Measurements from ENCODE around the gene HOXA9. TPM values are rescaled to one million over a fixed set of nuclear protein-coding genes. Genes with fewer than 3 reads are reported as not detected.
A peak's percentile ranks its signal among the peaks of the same experiment; 100 is the strongest.

Gene HOXA9
- polyA plus RNA-seq, 1 of the 3 experiments (the other 2 are of a cell fraction) = not detected

DNA sequence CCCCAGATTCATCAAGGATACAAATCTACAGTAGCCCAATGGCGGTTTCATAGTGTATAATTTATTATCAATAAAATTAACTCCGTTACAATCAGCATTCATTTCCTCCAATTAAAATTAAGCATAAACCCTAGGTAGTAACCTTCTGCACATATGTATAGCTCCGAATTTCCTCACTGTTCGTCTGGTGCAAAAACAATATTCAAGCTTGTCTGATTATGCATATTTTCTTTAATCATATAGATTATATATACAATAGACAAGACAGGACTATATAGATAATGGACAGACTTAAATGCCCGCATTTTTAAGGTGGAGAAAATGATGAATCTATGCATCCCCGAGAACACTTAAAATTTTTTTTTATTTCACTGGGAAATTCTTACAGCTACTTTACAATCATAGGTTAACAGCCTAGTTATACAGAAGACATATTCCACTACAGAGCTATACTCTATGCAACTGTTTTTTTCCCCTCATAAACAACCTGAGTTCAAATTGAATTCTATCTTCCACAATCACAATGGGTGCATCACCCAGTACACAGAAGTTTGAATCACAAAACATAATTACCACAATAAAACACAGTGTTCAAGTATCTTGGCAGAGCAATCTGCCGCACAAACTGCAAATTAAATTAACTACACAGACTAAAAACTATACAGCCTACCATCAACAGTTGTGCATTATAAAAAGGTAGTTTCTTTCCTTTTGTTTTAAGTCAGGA lies 2.6 kb downstream of the HOXA9 start:
- H3K9me3 ChIP-seq = no peaks in the 10 kb centered on the region
- no peaks in the 10 kb centered on the region for H3K9me2 ChIP-seq
- H4K20me1 ChIP-seq (ENCODE audit: insufficient read depth) = no peaks in the 10 kb centered on the region
- no peak overlapping the region for H2AFZ ChIP-seq (ENCODE audit: low read depth)
- no peak overlapping the region for H3K27ac ChIP-seq (ENCODE audit: low read depth in 2 of 2, low read length in 1 of 2)
- ChIA-PET POLR2A (no interaction called here), CTCF (interaction anchor here (0.6 to 12.1 kb wide), 18 partner anchors 12 to 1270 kb away, joined by 3 to 270 read pairs (median 6); partner anchors contain the start of genes HOXA10, HOXA3, HOXA5 and HOXA6)
- H3K27me3 ChIP-seq (ENCODE audit: insufficient read depth) = peaks cover 91% of the 10 kb centered on the region
- no peak overlapping the region for H3K9ac ChIP-seq
- no peaks in the 10 kb centered on the region for H3K36me3 ChIP-seq (replicated peaks in 1 of 2; ENCODE audit: control insufficient read depth in 1 of 2, insufficient read depth in 2 of 2, low read length in 1 of 2)
- H3K4me1 ChIP-seq (ENCODE audit: control insufficient read depth in 1 of 2, insufficient read depth in 2 of 2, low read depth in 1 of 2, low read length in 1 of 2) = peaks cover 0 to 8% of the 10 kb centered on the region in 2 experiments; a peak in 1 of 4 replicates
- H3K4me2 ChIP-seq = no peak overlapping the region
- H3F3A ChIP-seq (replicated peaks; ENCODE audit: insufficient read depth) = peaks cover 11% of the 10 kb centered on the region
- H3K79me2 ChIP-seq (ENCODE audit: insufficient read depth) = no peaks in the 10 kb centered on the region
- WGBS (ENCODE audit: low lambda C conversion rate) = 32% methylated on average over 7 of the region's 7 CpGs
- DNase-seq = no peak
- no peak overlapping the region for H3K4me3 ChIP-seq (ENCODE audit: low read depth in 2 of 2, low read length in 1 of 2)
- TF ChIP-seq RAD21 (IDR thresholded peaks at IDR 0.05; ENCODE audit: low read length) = no peak

DNA sequence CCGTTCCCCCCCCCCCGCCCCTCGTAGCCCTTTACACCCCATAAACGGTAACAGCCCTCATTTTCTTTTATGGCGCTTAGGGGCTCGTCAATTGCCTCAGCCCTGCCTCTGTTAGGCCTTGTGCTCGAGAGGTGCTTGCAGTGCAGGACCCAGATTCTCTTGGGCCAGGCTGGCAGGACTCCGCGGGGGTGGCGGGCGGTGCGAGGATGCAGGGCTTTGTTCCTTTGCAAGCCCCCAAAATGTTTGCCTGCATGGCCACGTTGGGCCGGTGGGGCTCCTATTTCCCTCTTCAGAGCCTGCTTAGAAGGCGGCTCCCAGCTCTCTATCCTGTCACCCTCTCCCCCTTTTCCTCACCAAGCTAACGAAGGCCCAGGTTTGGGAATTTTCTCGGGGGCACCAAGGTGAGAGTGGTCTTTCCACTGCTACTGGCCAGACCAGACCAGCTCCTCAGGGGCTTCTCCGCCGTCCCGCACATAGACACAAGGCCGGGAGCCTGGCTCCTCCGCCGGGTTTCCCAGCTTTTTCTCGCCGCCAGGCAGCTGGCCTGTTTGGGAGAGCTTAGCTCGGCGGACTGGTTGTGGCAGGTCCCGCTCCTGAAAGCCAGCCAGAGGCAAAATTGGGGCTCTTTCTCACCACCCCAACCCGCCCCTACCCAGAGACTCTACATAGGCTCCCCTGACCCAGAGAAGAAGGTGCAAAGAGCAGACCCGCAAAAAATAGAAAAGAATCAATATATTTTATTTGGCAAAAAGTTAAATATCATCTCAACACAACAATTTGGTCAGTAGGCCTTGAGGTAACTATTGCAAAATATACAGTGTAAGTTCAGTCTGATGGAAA lies 3.4 kb downstream of the HOXA9 start:
- Histone ChIP-seq H3F3A (replicated peaks; ENCODE audit: insufficient read depth) (peaks cover 10% of the 10 kb centered on the region), H3K4me3 (ENCODE audit: low read depth in 2 of 2, low read length in 1 of 2) (no peak overlapping the region), H2AFZ (ENCODE audit: low read depth) (no peak overlapping the region), H3K9ac (no peak overlapping the region), H3K36me3 (replicated peaks in 1 of 2; ENCODE audit: control insufficient read depth in 1 of 2, insufficient read depth in 2 of 2, low read length in 1 of 2) (no peaks in the 10 kb centered on the region), H3K9me2 (no peaks in the 10 kb centered on the region), H3K4me1 (ENCODE audit: control insufficient read depth in 1 of 2, insufficient read depth in 2 of 2, low read depth in 1 of 2, low read length in 1 of 2) (peaks cover 0 to 8% of the 10 kb centered on the region in 2 experiments; a peak in 1 of 4 replicates), H4K20me1 (ENCODE audit: insufficient read depth) (no peaks in the 10 kb centered on the region), H3K79me2 (ENCODE audit: insufficient read depth) (no peaks in the 10 kb centered on the region), H3K27me3 (ENCODE audit: insufficient read depth) (peaks cover 91% of the 10 kb centered on the region), H3K27ac (ENCODE audit: low read depth in 2 of 2, low read length in 1 of 2) (no peak overlapping the region), H3K4me2 (peak overlapping the region; percentile 97; the same call in 1 of the 2 replicates), H3K9me3 (no peaks in the 10 kb centered on the region)
- ChIA-PET CTCF (interaction anchor here (0.6 to 12.1 kb wide), 31 partner anchors 13 to 1269 kb away, joined by 3 to 270 read pairs (median 5); partner anchors contain the start of genes HIBADH, HOXA10, HOXA3 and HOXA5), POLR2A (no interaction called here)
- no peak for DNase-seq
- TF ChIP-seq NFIC (IDR thresholded peaks at IDR 0.05; ENCODE audit: borderline replicate concordance) (no peak), MEF2A (IDR thresholded peaks at IDR 0.05; ENCODE audit: borderline replicate concordance, low read depth) (no peak), SMC3 (IDR thresholded peaks at IDR 0.05; ENCODE audit: low read depth, low read length) (no peak), RXRA (IDR thresholded peaks at IDR 0.05; ENCODE audit: borderline replicate concordance, low read depth) (no peak), NRF1 (IDR thresholded peaks at IDR 0.05; ENCODE audit: low read depth, low read length) (no peak), RAD21 (IDR thresholded peaks at IDR 0.05; ENCODE audit: low read length) (no peak), SIN3A (IDR thresholded peaks at IDR 0.05; ENCODE audit: borderline replicate concordance, low read depth, low read length) (no peak), JUND (IDR thresholded peaks at IDR 0.05) (no peak), EP300 (IDR thresholded peaks at IDR 0.05; ENCODE audit: borderline replicate concordance in 1 of 2, low read depth in 1 of 2, low read length in 1 of 2) (no peak), EZH2phosphoT487 (IDR thresholded peaks at IDR 0.05; ENCODE audit: borderline replicate concordance, low read depth) (no peak), GATA2 (CRISPR knock-in tag; IDR thresholded peaks at IDR 0.05) (no peak), GABPA (IDR thresholded peaks at IDR 0.05; ENCODE audit: low read depth) (no peak)
- TF ChIP-seq, protein P1, sequence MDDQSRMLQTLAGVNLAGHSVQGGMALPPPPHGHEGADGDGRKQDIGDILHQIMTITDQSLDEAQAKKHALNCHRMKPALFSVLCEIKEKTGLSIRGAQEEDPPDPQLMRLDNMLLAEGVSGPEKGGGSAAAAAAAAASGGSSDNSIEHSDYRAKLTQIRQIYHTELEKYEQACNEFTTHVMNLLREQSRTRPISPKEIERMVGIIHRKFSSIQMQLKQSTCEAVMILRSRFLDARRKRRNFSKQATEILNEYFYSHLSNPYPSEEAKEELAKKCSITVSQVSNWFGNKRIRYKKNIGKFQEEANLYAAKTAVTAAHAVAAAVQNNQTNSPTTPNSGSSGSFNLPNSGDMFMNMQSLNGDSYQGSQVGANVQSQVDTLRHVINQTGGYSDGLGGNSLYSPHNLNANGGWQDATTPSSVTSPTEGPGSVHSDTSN (IDR thresholded peaks at IDR 0.05) = no peak
- TF ChIP-seq, protein P2, sequence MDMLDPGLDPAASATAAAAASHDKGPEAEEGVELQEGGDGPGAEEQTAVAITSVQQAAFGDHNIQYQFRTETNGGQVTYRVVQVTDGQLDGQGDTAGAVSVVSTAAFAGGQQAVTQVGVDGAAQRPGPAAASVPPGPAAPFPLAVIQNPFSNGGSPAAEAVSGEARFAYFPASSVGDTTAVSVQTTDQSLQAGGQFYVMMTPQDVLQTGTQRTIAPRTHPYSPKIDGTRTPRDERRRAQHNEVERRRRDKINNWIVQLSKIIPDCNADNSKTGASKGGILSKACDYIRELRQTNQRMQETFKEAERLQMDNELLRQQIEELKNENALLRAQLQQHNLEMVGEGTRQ (IDR thresholded peaks at IDR 0.05; ENCODE audit: borderline replicate concordance, low read depth, low read length) = no peak
- TF ChIP-seq, protein P3, sequence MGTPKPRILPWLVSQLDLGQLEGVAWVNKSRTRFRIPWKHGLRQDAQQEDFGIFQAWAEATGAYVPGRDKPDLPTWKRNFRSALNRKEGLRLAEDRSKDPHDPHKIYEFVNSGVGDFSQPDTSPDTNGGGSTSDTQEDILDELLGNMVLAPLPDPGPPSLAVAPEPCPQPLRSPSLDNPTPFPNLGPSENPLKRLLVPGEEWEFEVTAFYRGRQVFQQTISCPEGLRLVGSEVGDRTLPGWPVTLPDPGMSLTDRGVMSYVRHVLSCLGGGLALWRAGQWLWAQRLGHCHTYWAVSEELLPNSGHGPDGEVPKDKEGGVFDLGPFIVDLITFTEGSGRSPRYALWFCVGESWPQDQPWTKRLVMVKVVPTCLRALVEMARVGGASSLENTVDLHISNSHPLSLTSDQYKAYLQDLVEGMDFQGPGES (IDR thresholded peaks at IDR 0.05; ENCODE audit: low read depth, low read length) = no peak
- TF ChIP-seq, protein P4, sequence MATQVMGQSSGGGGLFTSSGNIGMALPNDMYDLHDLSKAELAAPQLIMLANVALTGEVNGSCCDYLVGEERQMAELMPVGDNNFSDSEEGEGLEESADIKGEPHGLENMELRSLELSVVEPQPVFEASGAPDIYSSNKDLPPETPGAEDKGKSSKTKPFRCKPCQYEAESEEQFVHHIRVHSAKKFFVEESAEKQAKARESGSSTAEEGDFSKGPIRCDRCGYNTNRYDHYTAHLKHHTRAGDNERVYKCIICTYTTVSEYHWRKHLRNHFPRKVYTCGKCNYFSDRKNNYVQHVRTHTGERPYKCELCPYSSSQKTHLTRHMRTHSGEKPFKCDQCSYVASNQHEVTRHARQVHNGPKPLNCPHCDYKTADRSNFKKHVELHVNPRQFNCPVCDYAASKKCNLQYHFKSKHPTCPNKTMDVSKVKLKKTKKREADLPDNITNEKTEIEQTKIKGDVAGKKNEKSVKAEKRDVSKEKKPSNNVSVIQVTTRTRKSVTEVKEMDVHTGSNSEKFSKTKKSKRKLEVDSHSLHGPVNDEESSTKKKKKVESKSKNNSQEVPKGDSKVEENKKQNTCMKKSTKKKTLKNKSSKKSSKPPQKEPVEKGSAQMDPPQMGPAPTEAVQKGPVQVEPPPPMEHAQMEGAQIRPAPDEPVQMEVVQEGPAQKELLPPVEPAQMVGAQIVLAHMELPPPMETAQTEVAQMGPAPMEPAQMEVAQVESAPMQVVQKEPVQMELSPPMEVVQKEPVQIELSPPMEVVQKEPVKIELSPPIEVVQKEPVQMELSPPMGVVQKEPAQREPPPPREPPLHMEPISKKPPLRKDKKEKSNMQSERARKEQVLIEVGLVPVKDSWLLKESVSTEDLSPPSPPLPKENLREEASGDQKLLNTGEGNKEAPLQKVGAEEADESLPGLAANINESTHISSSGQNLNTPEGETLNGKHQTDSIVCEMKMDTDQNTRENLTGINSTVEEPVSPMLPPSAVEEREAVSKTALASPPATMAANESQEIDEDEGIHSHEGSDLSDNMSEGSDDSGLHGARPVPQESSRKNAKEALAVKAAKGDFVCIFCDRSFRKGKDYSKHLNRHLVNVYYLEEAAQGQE (IDR thresholded peaks at IDR 0.05; ENCODE audit: low read depth, low read length) = no peak
- WGBS (ENCODE audit: low lambda C conversion rate) = 30% methylated on average over 27 of the region's 30 CpGs
